Stimulated activated CD4-positive, alpha-beta T cell treated with anti-CD3 and anti-CD28 coated beads, Interleukin-2, amount 100 ng/mL, for 48 hours (primary cell): ENCODE data around the gene ATP5F1D.

ENCODE experiments used
- DNase-seq, 2 donors: peaks; one replicate each; pipeline ENCODE4 v3.0.0-alpha.2; 2020

ATP5F1D gene

GRCh38 chr19:1259876-1260748, 18.6 kb downstream of the ATP5F1D start:
- peak in 1 of 2 donors; percentile 31 for DNase-seq

- DNase-seq, result peak; percentile 96 to 98
These were observed 19.4 kb downstream of the ATP5F1D start for GRCh38 chr19:1260749-1261537.

DNA sequence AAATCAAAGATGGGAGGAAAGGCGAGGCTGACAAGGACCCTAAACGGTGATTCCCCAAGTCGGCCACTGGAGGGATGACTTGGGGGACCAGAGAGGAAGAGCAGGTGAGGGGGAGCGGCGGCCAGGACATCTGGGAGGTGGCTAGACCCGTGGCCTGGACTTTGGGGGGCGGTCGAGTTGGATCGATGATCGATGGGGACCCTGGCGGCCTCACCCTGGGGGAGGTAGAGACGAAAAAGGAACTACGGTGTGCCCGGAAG, 19.9 kb downstream of the ATP5F1D start:
- DNase-seq, result no peak

- no peak for DNase-seq
These were observed 20.5 kb downstream of the ATP5F1D start for GRCh38 chr19:1261798-1262622.

- DNase-seq, result no peak
These were observed 21.1 kb downstream of the ATP5F1D start for GRCh38 chr19:1262623-1263123.

GRCh38 chr19:1263188-1263587, 21.6 kb downstream of the ATP5F1D start:
- DNase-seq, result no peak

- no peak for DNase-seq
These were observed 23.5 kb downstream of the ATP5F1D start for GRCh38 chr19:1264801-1265614.

DNA sequence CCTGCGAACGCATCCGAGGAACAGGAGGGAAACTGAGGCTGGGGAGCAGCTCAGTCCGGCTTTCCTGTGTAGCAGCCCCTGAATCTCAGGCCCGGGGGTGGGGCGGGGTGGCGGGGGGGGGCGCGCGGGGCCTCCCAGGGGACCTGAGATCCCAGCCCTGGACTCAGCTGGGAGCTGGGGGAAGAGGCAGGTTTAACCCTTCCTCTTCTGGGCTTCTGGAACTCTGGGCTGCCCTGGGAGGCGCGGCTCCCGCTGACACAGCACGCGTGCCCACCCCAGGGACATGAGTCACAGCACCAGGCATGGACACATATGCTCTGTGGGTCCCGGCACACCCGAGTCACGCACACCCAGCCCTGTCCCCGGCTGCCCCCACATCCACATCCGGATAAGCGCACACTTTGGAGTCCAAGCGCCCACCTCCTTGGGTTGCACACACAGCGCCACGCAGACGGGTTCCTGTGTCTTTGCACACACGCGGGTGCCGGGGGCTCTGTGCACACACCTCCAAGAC, 24.1 kb downstream of the ATP5F1D start:
- no peak for DNase-seq

GRCh38 chr19:1266129-1266915, 24.8 kb downstream of the ATP5F1D start:
- peak; percentile 76 to 80 for DNase-seq

DNA sequence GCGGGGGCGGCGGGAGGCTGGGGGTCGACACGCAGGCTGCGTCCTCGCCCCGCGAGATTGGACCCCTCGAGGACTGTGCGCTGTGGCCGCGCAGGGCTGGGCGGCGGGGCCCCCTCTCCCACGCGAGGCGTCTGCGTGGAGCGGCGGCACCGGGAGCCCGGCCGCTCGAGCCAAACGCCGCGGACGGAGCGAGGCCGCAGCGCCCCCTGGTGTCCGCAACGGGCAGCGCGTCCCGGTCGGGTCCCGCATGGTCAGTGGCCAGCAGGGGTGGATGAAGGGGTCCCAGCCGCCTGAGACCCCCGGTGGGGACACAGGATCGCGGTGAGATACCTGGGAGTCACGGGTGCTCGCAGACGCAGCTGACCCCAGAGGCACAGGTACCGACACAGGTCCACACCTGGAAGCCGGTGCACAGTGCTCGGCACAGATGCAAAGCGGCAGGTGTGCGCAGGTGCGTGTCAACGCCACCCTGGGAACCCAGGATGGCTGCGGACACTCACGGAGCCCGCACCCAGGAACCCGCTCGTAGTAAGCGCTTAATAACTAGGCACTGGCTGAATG, 25.4 kb downstream of the ATP5F1D start:
- peak; percentile 74 to 80 for DNase-seq

GRCh38 chr19:1267477-1268225, 26.1 kb downstream of the ATP5F1D start:
- DNase-seq, result no peak

DNA sequence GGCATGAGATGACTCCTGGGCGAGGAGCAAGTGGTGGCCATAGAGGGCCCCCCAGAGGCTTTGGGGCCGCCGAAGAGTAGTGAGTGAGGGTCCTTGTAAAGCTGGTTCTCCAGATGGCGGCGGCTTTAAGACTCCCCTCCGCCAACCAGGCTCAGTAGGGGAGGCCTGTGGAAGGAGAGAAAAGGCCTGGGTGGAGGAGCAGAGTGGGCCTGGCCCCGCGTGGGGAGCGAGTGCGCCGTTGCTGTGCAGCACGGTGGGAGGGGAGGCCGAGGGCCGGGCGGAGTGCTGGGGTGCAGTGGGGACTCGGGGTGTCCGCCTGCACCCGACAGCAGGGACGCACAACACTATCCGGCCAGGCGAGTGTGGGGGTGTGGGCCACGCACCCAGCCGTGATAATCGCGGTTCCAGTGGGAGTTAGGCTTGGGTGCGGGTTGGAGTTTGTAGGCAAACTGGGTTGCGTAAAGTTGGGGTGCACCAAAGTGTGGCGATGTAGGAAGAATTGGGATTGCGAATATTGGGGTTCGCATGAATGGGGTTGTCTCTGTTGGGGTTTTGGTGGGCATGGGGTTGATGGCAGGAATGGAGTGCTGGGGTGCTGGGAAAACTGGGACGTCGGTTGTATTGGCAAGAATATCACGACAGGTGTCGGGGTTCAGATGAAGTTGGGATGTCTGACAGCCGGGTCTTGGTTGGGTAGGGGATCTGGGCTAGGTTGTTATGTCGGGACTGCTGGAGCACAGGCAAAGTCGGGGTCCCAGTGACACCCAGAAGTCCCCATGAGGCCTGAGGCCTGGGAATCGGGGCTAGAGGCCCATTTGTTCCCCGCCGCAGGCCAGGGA, 26.9 kb downstream of the ATP5F1D start:
- DNase-seq, result no peak

GRCh38 chr19:1269065-1269477, 27.5 kb downstream of the ATP5F1D start, which contains the start of gene CIRBP:
CIRBP (plus strand) TSS chr19:1269332; CDS start chr19:1270934, 1,602 bp downstream.
- DNase-seq, result peak; percentile 99

- peak; percentile 82 to 88 for DNase-seq
These were observed 28.1 kb downstream of the ATP5F1D start for GRCh38 chr19:1269478-1270212.

DNA sequence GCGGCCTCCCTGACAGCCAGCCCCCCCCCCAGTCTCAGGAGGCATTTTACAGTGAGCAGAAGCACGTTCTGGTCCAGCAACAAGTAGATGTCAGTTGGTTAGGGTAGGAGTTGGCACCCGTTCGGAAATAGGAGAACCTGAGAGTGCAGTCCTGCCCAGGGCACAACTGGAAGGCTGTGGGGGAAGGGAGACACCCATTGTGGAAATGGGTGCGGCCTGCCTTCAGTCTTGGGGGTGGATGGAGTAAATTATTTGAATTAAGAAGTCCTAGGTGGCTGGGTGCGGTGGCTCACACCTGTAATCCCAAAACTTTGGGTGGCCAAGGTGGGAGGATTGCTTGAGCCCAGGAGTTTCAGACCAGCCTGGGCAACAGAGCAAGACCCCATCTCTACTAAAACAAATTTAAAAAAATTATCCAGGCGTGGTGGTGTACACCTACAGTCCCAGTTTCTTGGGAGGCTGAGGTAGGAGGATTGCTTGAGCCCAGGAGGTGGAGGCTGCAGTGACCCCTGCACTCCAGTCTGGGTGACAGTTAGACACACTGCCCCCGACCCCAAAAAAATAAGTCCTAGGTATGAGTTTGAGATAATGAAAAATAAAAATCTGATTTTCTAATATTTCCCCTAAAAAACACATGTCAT, 28.8 kb downstream of the ATP5F1D start:
- no peak for DNase-seq

GRCh38 chr19:1270854-1271527, 29.4 kb downstream of the ATP5F1D start:
- DNase-seq, result no peak
